Esophagus squamous epithelium (tissue), 5 donors: Measurements from ENCODE around the gene MTR. TPM values are rescaled to one million over a fixed set of nuclear protein-coding genes. Genes with fewer than 3 reads are reported as not detected.

ENCODE experiments used
- DNase-seq: peaks from one replicate; lab custom pipeline; 2025; lab: John Stamatoyannopoulos, UW
- H3K27ac ChIP-seq, 4 donors: fragments of 200-600 bp; sonication (generic); one replicate each; pipeline ENCODE4 v1.5.1; 2016 to 2019; ENCODE audit warnings: mild to moderate bottlenecking in 1 of 4
- H3K27me3 ChIP-seq, 4 donors: fragments of 200-600 bp; sonication (generic); 1 replicate in 3 of 4; 2 replicates in 1 of 4; pipeline versions ENCODE4 v1.5.1 to v1.6.0; 2017 to 2021; ENCODE audit warnings: antibody characterized with exemption in 1 of 4
- H3K36me3 ChIP-seq, 3 donors: fragments of 200-600 bp; sonication (generic); one replicate each; pipeline ENCODE4 v1.5.1; 2016 to 2019
- H3K4me1 ChIP-seq, 3 donors: fragments of 200-600 bp; sonication (generic); one replicate each; pipeline ENCODE4 v1.5.1; 2017 to 2019
- H3K4me3 ChIP-seq, 4 donors: fragments of 200-600 bp; sonication (generic); 1 replicate in 3 of 4; 2 replicates in 1 of 4; pipeline ENCODE4 v1.5.1; 2016 to 2019; ENCODE audit warnings: mild to moderate bottlenecking in 2 of 4, moderate library complexity in 1 of 4
- H3K9me3 ChIP-seq, 3 donors: fragments of 200-600 bp; sonication (generic); one replicate each; pipeline ENCODE4 v1.5.1; 2016 to 2019
- CTCF ChIP-seq, 6 experiments: fragments of 450-650 bp in 4 of 6; fragments of 200-600 bp in 2 of 6; sonication (generic) in 2 of 6; IDR thresholded peaks; one replicate each; pipeline ENCODE4 v1.5.1; 2016 to 2019; ENCODE audit warnings: antibody characterized with exemption in 6 of 6, mild to moderate bottlenecking in 4 of 6, moderate library complexity in 4 of 6
- POLR2A ChIP-seq, 4 donors: fragments of 450-650 bp; IDR thresholded peaks; one replicate each; pipeline ENCODE4 v1.6.1; 2017; ENCODE audit warnings: antibody characterized with exemption in 4 of 4, mild to moderate bottlenecking in 4 of 4, moderate library complexity in 3 of 4
- WGBS, 2 donors: methylation state at CpG; one replicate each; pipeline ENCODE4 v1.1.5; 2018; 5-methylcytosine and 5-hydroxymethylcytosine counted together
- intact Hi-C: fragments of 100-400 bp; cut with DNase I; formaldehyde crosslinking; loops from one replicate; pipeline ENCODE4 v1.15.0; 2022
- total RNA-seq, 4 donors: library from RNA; depleted of rRNA; stranded (reverse); fragments of >200 nt; gene quantifications; one replicate each; pipeline ENCODE4 v1.1.0, GENCODE V29; 2016
- donor health status: DM: yes; HTN: yes; CAD: no.

MTR gene
- total RNA-seq, 4 donors from 2014 or later: 5.8 to 21.6 (median 9.1) TPM

GRCh38 chr1:236773919-236774318, 21.2 kb upstream of the MTR start:
- Histone ChIP-seq H3K4me3 (no peak overlapping the region), H3K9me3 (peaks cover 0 to 4% (median 2%) of the 10 kb centered on the region in 3 donors), H3K27ac (no peak overlapping the region), H3K4me1 (no peaks in the 10 kb centered on the region), H3K36me3 (no peaks in the 10 kb centered on the region), H3K27me3 (peaks cover 0 to 7% (median 0%) of the 10 kb centered on the region in 4 donors)
- 68 to 70% methylated on average over 3 of the region's 3 CpGs for WGBS, 2 donors
- intact Hi-C loops: no loop called here
- DNase-seq: no peak
- TF ChIP-seq POLR2A (IDR thresholded peaks at IDR 0.05) (no peak), CTCF (IDR thresholded peaks at IDR 0.05) (no peak)

- DNase-seq: no peak
- intact Hi-C loops: no loop called here
- WGBS, 2 donors: 57 to 60% methylated on average over 3 of the region's 3 CpGs
Measured at GRCh38 chr1:236774926-236775325, 20.2 kb upstream of the MTR start.

GRCh38 chr1:236779312-236779711, 15.8 kb upstream of the MTR start:
- no peaks in the 10 kb centered on the region for H3K36me3 ChIP-seq
- no peak overlapping the region for H3K4me3 ChIP-seq
- TF ChIP-seq POLR2A (IDR thresholded peaks at IDR 0.05): no peak
- TF ChIP-seq CTCF (IDR thresholded peaks at IDR 0.05): no peak
- peaks cover 0 to 11% (median 9%) of the 10 kb centered on the region in 3 donors for H3K9me3 ChIP-seq
- H3K4me1 ChIP-seq: no peaks in the 10 kb centered on the region
- DNase-seq: no peak
- intact Hi-C loops: no loop called here
- 74 to 80% methylated on average over 2 of the region's 2 CpGs for WGBS, 2 donors
- H3K27me3 ChIP-seq: no peaks in the 10 kb centered on the region
- H3K27ac ChIP-seq: no peak overlapping the region

More at GRCh38 chr1:236774926-236775325, 20.2 kb upstream of the MTR start:
- H3K27me3 ChIP-seq: no peaks in the 10 kb centered on the region
- no peaks in the 10 kb centered on the region for H3K36me3 ChIP-seq
- H3K9me3 ChIP-seq: peaks cover 0 to 11% (median 9%) of the 10 kb centered on the region in 3 donors
- H3K4me3 ChIP-seq: no peak overlapping the region
- TF ChIP-seq CTCF (IDR thresholded peaks at IDR 0.05): no peak
- no peak for TF ChIP-seq POLR2A (IDR thresholded peaks at IDR 0.05)
- H3K4me1 ChIP-seq: no peaks in the 10 kb centered on the region
- H3K27ac ChIP-seq: no peak overlapping the region

DNA sequence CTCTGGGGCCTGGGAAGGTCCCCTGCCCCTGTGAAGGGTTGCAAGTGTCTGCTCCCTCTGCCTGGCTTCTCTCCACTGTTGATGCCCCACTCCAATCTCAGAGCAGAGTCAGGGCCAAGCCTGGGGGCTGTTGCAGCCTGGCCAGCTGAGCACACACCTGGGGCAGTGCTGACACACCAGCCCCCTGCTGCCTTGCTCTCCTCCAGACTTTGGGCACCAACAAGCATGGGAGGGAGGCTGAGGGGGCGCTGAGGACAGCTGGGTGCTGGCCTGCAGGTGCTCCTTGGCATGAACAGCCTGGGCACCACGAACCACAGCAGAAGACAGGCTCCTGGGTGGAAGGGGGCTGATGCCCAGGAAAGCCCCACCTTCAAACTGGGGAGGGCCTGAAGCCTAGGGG, 9.6 kb upstream of the MTR start:
- no peaks in the 10 kb centered on the region for H3K9me3 ChIP-seq
- DNase-seq: no peak
- H3K36me3 ChIP-seq: no peaks in the 10 kb centered on the region
- no peak overlapping the region for H3K4me3 ChIP-seq
- H3K27me3 ChIP-seq: no peaks in the 10 kb centered on the region
- H3K27ac ChIP-seq: no peak overlapping the region
- intact Hi-C loops: no loop called here
- TF ChIP-seq POLR2A (IDR thresholded peaks at IDR 0.05) (no peak), CTCF (IDR thresholded peaks at IDR 0.05) (no peak)
- WGBS, 2 donors: no CpG with 5 or more reads among the region's 2 CpGs
- H3K4me1 ChIP-seq: no peaks in the 10 kb centered on the region

DNA sequence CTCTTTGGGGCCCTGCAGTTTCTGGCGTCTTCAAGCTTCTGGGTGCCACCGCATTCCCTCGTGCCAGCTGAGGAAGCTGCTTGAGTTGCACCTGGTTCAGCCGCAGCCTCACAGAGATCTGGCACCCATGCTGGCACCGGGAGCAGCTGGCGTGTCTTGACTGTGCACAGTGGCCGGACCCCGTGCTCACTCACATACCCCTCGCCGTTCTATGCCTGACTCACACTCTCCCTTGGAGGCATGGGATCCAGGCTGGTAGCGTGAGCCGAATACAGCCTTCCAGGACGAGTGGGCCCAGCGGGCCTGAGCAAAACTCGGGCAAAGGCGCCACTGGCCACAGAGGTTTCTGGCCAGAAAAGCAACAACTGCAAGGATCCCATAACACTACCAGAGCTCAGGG, 8.6 kb upstream of the MTR start:
- intact Hi-C loops: no loop called here
- H3K4me1 ChIP-seq: no peaks in the 10 kb centered on the region
- WGBS, 2 donors: 81 to 97% methylated on average over 3 of the region's 16 CpGs
- no peak overlapping the region for H3K27ac ChIP-seq
- H3K9me3 ChIP-seq: no peaks in the 10 kb centered on the region
- no peak for DNase-seq
- H3K36me3 ChIP-seq: no peaks in the 10 kb centered on the region
- H3K27me3 ChIP-seq: no peaks in the 10 kb centered on the region
- H3K4me3 ChIP-seq: no peak overlapping the region
- no peak for TF ChIP-seq POLR2A (IDR thresholded peaks at IDR 0.05)
- no peak for TF ChIP-seq CTCF (IDR thresholded peaks at IDR 0.05)
